ENCODE data around the gene GAGE12G.

Gene GAGE12G

DNA sequence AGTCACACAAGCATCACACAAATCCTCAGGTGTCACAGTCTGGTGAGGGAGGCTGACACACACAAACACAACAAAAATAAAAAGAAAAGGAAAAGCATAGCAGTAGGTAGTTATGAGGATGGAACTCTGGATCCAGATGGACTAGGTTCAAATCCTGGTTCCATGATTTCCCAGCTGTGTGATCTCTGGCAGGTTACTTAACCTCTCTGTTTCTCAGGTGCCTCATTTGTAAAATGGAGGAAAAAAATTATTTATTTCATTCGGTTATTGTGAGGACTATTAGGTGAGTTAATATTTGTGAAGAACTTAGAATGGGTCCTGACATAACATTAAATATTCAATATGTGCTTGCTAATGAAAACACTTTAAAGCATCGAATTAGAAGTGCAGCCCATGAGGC, 48.4 kb downstream of the GAGE12G start:
- TF ChIP-seq, protein P1, sequence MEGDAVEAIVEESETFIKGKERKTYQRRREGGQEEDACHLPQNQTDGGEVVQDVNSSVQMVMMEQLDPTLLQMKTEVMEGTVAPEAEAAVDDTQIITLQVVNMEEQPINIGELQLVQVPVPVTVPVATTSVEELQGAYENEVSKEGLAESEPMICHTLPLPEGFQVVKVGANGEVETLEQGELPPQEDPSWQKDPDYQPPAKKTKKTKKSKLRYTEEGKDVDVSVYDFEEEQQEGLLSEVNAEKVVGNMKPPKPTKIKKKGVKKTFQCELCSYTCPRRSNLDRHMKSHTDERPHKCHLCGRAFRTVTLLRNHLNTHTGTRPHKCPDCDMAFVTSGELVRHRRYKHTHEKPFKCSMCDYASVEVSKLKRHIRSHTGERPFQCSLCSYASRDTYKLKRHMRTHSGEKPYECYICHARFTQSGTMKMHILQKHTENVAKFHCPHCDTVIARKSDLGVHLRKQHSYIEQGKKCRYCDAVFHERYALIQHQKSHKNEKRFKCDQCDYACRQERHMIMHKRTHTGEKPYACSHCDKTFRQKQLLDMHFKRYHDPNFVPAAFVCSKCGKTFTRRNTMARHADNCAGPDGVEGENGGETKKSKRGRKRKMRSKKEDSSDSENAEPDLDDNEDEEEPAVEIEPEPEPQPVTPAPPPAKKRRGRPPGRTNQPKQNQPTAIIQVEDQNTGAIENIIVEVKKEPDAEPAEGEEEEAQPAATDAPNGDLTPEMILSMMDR (IDR thresholded peaks at IDR 0.05; ENCODE audit: insufficient read depth, low read depth, low read length, missing control alignments), result no peak
- DNase-seq (ENCODE audit: low read depth), result no peak
- no peak overlapping the region for H3K4me3 ChIP-seq (ENCODE audit: low read length)
